Measurements from ENCODE around the gene PSME3IP1. TPM values are rescaled to one million over a fixed set of nuclear protein-coding genes. Genes with fewer than 3 reads are reported as not detected.
A peak's percentile ranks its signal among the peaks of the same experiment; 100 is the strongest.

The PSME3IP1 gene
- total RNA-seq, 1 donor from 2014 or later: 51.3 TPM

- peak; percentile 46 for DNase-seq (ENCODE audit: low spot score)
- H3K4me1 Mint-ChIP-seq (ENCODE audit: low read depth): peaks cover 7% of the 10 kb centered on the region
- no peaks in the 10 kb centered on the region for H3K9me3 Mint-ChIP-seq (ENCODE audit: low read depth)
- no peaks in the 10 kb centered on the region for H3K27me3 Mint-ChIP-seq (ENCODE audit: low read depth)
- TF ChIP-seq CTCF (IDR thresholded peaks at IDR 0.05): no peak
- H3K36me3 Mint-ChIP-seq (ENCODE audit: low read depth): peaks cover 2% of the 10 kb centered on the region
- no peak overlapping the region for H3K27ac Mint-ChIP-seq (ENCODE audit: unreplicated experiment)
- H3K4me3 Mint-ChIP-seq (ENCODE audit: unreplicated experiment): no peak overlapping the region
Observed at GRCh38 chr16:57134982-57135381, 50.9 kb downstream of the PSME3IP1 start.

GRCh38 chr16:57133886-57134285 is 52.0 kb downstream of the PSME3IP1 start:
- peak overlapping the region; percentile 49 for H3K27ac Mint-ChIP-seq (ENCODE audit: unreplicated experiment)
- no peaks in the 10 kb centered on the region for H3K4me1 Mint-ChIP-seq (ENCODE audit: low read depth)
- peak; percentile 86 for DNase-seq (ENCODE audit: low spot score)
- TF ChIP-seq CTCF (IDR thresholded peaks at IDR 0.05): no peak
- no peaks in the 10 kb centered on the region for H3K27me3 Mint-ChIP-seq (ENCODE audit: low read depth)
- no peaks in the 10 kb centered on the region for H3K9me3 Mint-ChIP-seq (ENCODE audit: low read depth)
- no peak overlapping the region for H3K4me3 Mint-ChIP-seq (ENCODE audit: unreplicated experiment)
- peaks cover 2% of the 10 kb centered on the region for H3K36me3 Mint-ChIP-seq (ENCODE audit: low read depth)

- H3K4me1 Mint-ChIP-seq (ENCODE audit: low read depth): no peaks in the 10 kb centered on the region
- DNase-seq (ENCODE audit: low spot score): peak; percentile 77
- no peaks in the 10 kb centered on the region for H3K27me3 Mint-ChIP-seq (ENCODE audit: low read depth)
- peaks cover 2% of the 10 kb centered on the region for H3K36me3 Mint-ChIP-seq (ENCODE audit: low read depth)
- no peak overlapping the region for H3K27ac Mint-ChIP-seq (ENCODE audit: unreplicated experiment)
- no peak overlapping the region for H3K4me3 Mint-ChIP-seq (ENCODE audit: unreplicated experiment)
- no peaks in the 10 kb centered on the region for H3K9me3 Mint-ChIP-seq (ENCODE audit: low read depth)
- TF ChIP-seq CTCF (IDR thresholded peaks at IDR 0.05): no peak
Observed at GRCh38 chr16:57133031-57133430, 52.8 kb downstream of the PSME3IP1 start.

GRCh38 chr16:57132470-57132869 is 53.4 kb downstream of the PSME3IP1 start:
- no peak for DNase-seq (ENCODE audit: low spot score)
- Mint-ChIP-seq H3K27ac (ENCODE audit: unreplicated experiment) (no peak overlapping the region), H3K27me3 (ENCODE audit: low read depth) (no peaks in the 10 kb centered on the region), H3K4me3 (ENCODE audit: unreplicated experiment) (no peak overlapping the region), H3K36me3 (ENCODE audit: low read depth) (peaks cover 6% of the 10 kb centered on the region), H3K9me3 (ENCODE audit: low read depth) (no peaks in the 10 kb centered on the region), H3K4me1 (ENCODE audit: low read depth) (no peaks in the 10 kb centered on the region)
- no peak for TF ChIP-seq CTCF (IDR thresholded peaks at IDR 0.05)

GRCh38 chr16:57131351-57131970 is 54.4 kb downstream of the PSME3IP1 start:
- TF ChIP-seq CTCF (IDR thresholded peaks at IDR 0.05): no peak
- Mint-ChIP-seq H3K27ac (ENCODE audit: unreplicated experiment) (no peak overlapping the region), H3K36me3 (ENCODE audit: low read depth) (peaks cover 6% of the 10 kb centered on the region), H3K9me3 (ENCODE audit: low read depth) (no peaks in the 10 kb centered on the region), H3K4me3 (ENCODE audit: unreplicated experiment) (no peak overlapping the region), H3K4me1 (ENCODE audit: low read depth) (no peaks in the 10 kb centered on the region), H3K27me3 (ENCODE audit: low read depth) (no peaks in the 10 kb centered on the region)
- DNase-seq (ENCODE audit: low spot score): no peak

Measured in chondrocyte (in vitro differentiated cells).